IPS DF 6.9 (cell line): Measurements from ENCODE around the gene THRB.

Source experiments
- DNase-seq: peaks from one replicate; pipeline ENCODE4 v3.0.0-alpha.2; 2013; ENCODE audit warnings: low read depth, low spot score
- H3K27ac ChIP-seq: one replicate; pipeline ENCODE4 v1.5.1; 2013; ENCODE audit warnings: low read length, control low read depth
- H3K27me3 ChIP-seq: 2 replicates; pipeline ENCODE4 v1.6.1; 2013; ENCODE audit warnings: mild to moderate bottlenecking, low read length; ENCODE audit not compliant: control insufficient read depth, insufficient read depth
- H3K36me3 ChIP-seq: 2 replicates; pipeline ENCODE4 v1.6.1; 2013; ENCODE audit warnings: low read length; ENCODE audit not compliant: control insufficient read depth, insufficient read depth
- H3K4me1 ChIP-seq: 2 replicates; pipeline ENCODE4 v1.6.1; 2013; ENCODE audit warnings: low read length; ENCODE audit not compliant: control insufficient read depth, insufficient read depth
- H3K4me3 ChIP-seq: 2 replicates; pipeline ENCODE4 v1.5.1; 2013; ENCODE audit warnings: mild to moderate bottlenecking, low read length
- H3K9me3 ChIP-seq: 2 replicates; pipeline ENCODE4 v1.6.1; 2013; ENCODE audit warnings: low read length, inconsistent platforms; ENCODE audit not compliant: control insufficient read depth, insufficient read depth
- WGBS: extraction: QIAGEN DNeasy Blood & Tissue Kit; methylation state at CpG from one replicate; pipeline ENCODE4 v1.1.7; 2013; ENCODE audit warnings: mixed read lengths, missing lambda C conversion rate; ENCODE audit not compliant: insufficient read length, insufficient coverage; 5-methylcytosine and 5-hydroxymethylcytosine counted together

THRB gene

DNA sequence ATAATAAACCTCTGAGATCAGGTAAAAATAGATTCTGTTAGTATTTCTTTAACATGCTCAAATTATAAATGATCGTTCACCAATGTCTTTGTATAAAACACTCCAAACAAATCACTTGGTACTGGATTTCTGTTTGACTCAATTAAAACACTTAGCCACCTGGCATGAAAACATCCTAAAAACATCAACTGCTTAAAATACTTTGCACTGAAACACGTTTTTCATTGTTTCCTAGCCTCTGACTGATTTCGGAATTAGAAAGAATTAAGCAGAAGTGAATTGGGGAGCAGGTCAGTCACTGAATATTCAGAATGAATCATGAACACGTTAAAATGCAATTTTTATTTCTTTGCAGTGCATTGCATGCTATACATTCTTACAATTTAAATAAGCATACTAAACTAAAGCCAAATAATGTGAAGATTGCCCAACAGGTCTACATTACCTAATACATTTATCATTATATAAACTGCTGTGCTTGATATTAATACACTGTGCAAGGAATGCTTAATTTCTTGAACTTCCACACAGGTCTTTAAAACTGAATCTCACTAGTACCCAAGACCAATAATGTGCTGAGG, 1.6 kb downstream of the THRB start:
- no peaks in the 10 kb centered on the region for H3K9me3 ChIP-seq
- no peaks in the 10 kb centered on the region for H3K36me3 ChIP-seq
- no CpG with 5 or more reads among the region's 4 CpGs for WGBS
- H3K4me3 ChIP-seq, result no peak overlapping the region
- DNase-seq, result no peak
- H3K27me3 ChIP-seq, result peaks cover 3% of the 10 kb centered on the region; the same call in 1 of the 2 replicates
- no peak overlapping the region for H3K27ac ChIP-seq
- peaks cover 2% of the 10 kb centered on the region; the same call in 1 of the 2 replicates for H3K4me1 ChIP-seq

- Histone ChIP-seq H3K4me1 (peaks cover 2% of the 10 kb centered on the region; the same call in 1 of the 2 replicates), H3K27me3 (peaks cover 3% of the 10 kb centered on the region; the same call in 1 of the 2 replicates), H3K27ac (no peak overlapping the region), H3K4me3 (no peak overlapping the region), H3K9me3 (no peaks in the 10 kb centered on the region), H3K36me3 (no peaks in the 10 kb centered on the region)
- no peak for DNase-seq
- WGBS, result no CpG with 5 or more reads among the region's 2 CpGs
These were observed 4.5 kb downstream of the THRB start for GRCh38 chr3:24490151-24490550.

DNA sequence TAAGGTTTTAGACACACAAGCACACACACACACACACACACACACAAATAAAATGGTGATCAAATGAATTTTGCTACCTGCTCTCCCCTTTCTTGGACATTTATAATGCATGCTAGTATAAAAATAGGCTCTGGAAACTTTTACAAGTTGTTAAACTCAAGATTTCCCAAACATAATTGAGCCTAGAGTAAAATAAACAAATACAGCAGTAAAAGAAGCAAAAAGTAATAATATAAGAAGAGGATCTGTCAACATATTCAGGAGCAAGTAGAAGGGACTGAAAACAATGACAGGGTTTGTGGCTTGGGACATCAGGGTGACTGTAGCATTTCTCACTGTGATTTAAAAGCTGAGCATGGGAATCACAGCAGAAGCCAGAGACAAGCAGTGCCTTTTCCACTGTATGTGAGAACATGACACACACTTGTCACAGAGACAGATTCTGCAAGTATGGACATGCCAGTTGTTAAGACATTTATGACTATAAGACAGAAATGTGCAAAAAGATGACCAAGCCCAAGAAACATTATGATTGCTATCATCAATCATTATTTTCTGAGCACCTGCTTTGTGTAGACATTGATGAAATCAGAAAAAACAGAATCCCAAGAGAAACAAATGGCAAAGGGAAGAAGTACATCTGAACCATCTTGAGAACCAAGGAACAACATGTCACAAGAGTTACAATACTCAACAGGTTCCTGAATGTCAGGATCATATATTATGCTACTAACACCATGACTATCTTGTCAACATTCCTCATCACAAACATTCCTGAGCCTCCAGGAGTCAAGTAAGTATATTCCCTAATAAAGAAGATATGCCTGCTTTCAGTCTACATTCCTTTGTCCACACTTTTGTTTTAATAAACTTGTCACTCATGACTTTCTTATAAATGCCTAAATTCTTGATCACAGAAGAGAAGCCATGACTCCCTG, 7.1 kb downstream of the THRB start:
- 0 out of 2 replicates have a peak, but pooled peaks cover 1% of the 10 kb centered on the region for H3K27me3 ChIP-seq
- H3K4me3 ChIP-seq, result no peak overlapping the region
- no peak for DNase-seq
- no peaks in the 10 kb centered on the region for H3K36me3 ChIP-seq
- peaks cover 2% of the 10 kb centered on the region; the same call in 1 of the 2 replicates for H3K4me1 ChIP-seq
- no peaks in the 10 kb centered on the region for H3K9me3 ChIP-seq
- H3K27ac ChIP-seq, result no peak overlapping the region

GRCh38 chr3:24485511-24485910, 9.1 kb downstream of the THRB start:
- no peaks in the 10 kb centered on the region for H3K27me3 ChIP-seq
- no peak overlapping the region for H3K4me3 ChIP-seq
- WGBS, result no CpG with 5 or more reads among the region's 1 CpG

GRCh38 chr3:24483873-24484272, 10.8 kb downstream of the THRB start:
- H3K9me3 ChIP-seq, result no peaks in the 10 kb centered on the region
- no peaks in the 10 kb centered on the region for H3K4me1 ChIP-seq
- WGBS, result no CpG with 5 or more reads among the region's 3 CpGs
- H3K36me3 ChIP-seq, result no peaks in the 10 kb centered on the region
- no peak for DNase-seq
- no peak overlapping the region for H3K4me3 ChIP-seq
- H3K27ac ChIP-seq, result no peak overlapping the region
- peaks cover 2% of the 10 kb centered on the region; the same call in 1 of the 2 replicates for H3K27me3 ChIP-seq

More at GRCh38 chr3:24485511-24485910, 9.1 kb downstream of the THRB start:
- no peak overlapping the region for H3K27ac ChIP-seq
- no peaks in the 10 kb centered on the region for H3K36me3 ChIP-seq
- H3K9me3 ChIP-seq, result no peaks in the 10 kb centered on the region
- no peaks in the 10 kb centered on the region for H3K4me1 ChIP-seq
- no peak for DNase-seq

DNA sequence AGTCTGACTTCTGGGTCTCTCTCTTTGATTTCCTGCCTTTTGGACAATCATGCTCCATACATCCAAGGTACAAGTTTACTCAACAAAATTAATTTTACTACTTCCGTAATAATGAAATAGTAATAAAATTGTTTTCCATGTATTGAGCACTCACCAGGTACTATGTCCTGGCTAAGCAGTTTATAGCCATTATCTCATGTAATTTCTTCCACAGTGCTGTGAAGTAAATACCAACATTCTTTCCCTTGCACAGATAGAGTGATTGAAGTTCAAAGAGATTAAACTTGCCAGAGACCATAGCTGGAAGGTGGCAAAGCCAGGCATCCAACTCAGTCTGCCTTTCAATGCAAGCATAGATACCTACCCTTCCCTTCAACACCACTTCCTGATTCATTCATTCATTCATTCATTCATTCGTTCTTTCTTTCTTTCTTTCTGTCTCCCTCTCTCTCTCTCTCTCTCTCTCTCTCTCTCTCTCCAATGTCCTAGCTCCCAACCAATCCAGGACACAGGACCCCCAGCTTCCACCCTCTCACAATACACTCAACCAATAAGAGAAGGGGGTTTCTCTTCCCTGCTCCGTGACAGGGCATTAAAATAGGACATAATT, 12.4 kb downstream of the THRB start:
- peaks cover 2% of the 10 kb centered on the region; the same call in 1 of the 2 replicates for H3K27me3 ChIP-seq
- no peaks in the 10 kb centered on the region for H3K36me3 ChIP-seq
- H3K27ac ChIP-seq, result no peak overlapping the region
- no peak overlapping the region for H3K4me3 ChIP-seq
- no peak for DNase-seq
- peaks cover 4% of the 10 kb centered on the region; the same call in 1 of the 2 replicates for H3K4me1 ChIP-seq
- WGBS, result 100% methylated on average over 1 of the region's 3 CpGs
- H3K9me3 ChIP-seq, result no peaks in the 10 kb centered on the region

DNA sequence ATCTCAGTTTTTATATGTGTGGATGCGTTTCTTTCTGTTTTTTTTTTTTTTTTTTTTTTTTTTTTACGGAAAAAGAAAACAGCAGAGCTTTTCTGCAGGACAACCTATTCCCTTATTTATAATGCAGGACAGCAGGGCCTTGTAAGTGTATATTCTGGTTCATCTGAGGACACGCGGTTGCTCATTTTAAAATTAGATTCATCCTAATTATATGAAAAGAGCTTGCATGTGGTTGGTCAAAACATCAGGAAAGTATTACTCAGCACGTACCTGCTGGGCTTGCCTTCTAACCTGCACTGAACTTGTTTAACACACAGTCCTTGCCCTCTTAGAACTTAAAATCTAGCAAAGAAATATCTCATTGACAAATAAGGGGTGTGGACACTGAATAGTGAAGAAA, 13.5 kb downstream of the THRB start:
- Histone ChIP-seq H3K36me3 (no peaks in the 10 kb centered on the region), H3K27me3 (peaks cover 2% of the 10 kb centered on the region; the same call in 1 of the 2 replicates), H3K4me1 (peaks cover 4% of the 10 kb centered on the region; the same call in 1 of the 2 replicates), H3K4me3 (no peak overlapping the region), H3K27ac (no peak overlapping the region), H3K9me3 (no peaks in the 10 kb centered on the region)
- DNase-seq, result no peak
- no CpG with 5 or more reads among the region's 5 CpGs for WGBS

DNA sequence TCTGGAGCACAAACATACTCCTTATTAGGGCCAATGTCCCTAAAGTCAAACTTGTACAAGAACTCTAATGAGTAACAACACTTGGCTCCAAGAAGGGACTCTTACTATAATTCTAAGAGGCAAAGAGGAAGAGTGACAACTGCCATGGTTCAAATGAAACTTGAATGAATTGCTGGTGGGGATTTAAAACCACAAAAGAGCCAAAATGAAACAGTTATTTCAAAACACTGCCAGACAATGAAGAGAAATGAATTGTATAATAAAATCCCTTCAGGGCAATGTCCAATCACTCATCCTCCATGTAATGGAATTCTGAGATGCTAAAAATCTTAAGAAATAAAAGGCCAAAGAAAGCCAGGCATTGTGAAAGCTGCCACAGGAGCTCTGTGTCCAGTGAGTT, 14.2 kb downstream of the THRB start:
- Histone ChIP-seq H3K36me3 (no peaks in the 10 kb centered on the region), H3K9me3 (no peaks in the 10 kb centered on the region), H3K4me3 (no peak overlapping the region), H3K27ac (no peak overlapping the region), H3K27me3 (peaks cover 2% of the 10 kb centered on the region; the same call in 1 of the 2 replicates), H3K4me1 (peaks cover 7% of the 10 kb centered on the region)
- DNase-seq, result no peak

- Histone ChIP-seq H3K27me3 (peaks cover 2% of the 10 kb centered on the region; the same call in 1 of the 2 replicates), H3K27ac (no peak overlapping the region), H3K9me3 (no peaks in the 10 kb centered on the region), H3K36me3 (no peaks in the 10 kb centered on the region), H3K4me1 (peaks cover 7% of the 10 kb centered on the region), H3K4me3 (no peak overlapping the region)
- no peak for DNase-seq
These were observed 14.8 kb downstream of the THRB start for GRCh38 chr3:24479816-24480215.

- Histone ChIP-seq H3K27ac (no peak overlapping the region), H3K9me3 (no peaks in the 10 kb centered on the region), H3K27me3 (peaks cover 2% of the 10 kb centered on the region; the same call in 1 of the 2 replicates), H3K4me1 (peaks cover 7% of the 10 kb centered on the region), H3K4me3 (no peak overlapping the region), H3K36me3 (no peaks in the 10 kb centered on the region)
- no peak for DNase-seq
- no CpG with 5 or more reads among the region's 3 CpGs for WGBS
These were observed 17.6 kb downstream of the THRB start for GRCh38 chr3:24476871-24477656.
